ENCODE results near the gene COG4.

COG4 gene

GRCh38 chr16:70430667-70431536, 92.5 kb downstream of the COG4 start:
- peak; percentile 37 for DNase-seq

Data from NCI-H69 (cell line).